Mesothelial cell of epicardium (in vitro differentiated cells): ENCODE data around the gene TFPT. TPM values are rescaled to one million over a fixed set of nuclear protein-coding genes. Genes with fewer than 3 reads are reported as not detected.

ENCODE experiments used
- DNase-seq, 2 experiments: peaks; one replicate each; pipeline ENCODE4 v3.0.0; 2021; ENCODE audit warnings: low spot score in 2 of 2; ENCODE audit not compliant: unreplicated experiment in 2 of 2
- H3K27ac Mint-ChIP-seq: 2 replicates; pipeline ENCODE4 v1.8.0; 2021; ENCODE audit warnings: mixed read lengths
- H3K27me3 Mint-ChIP-seq: 2 replicates; pipeline ENCODE4 v1.8.0; 2021; ENCODE audit warnings: low read depth, mixed read lengths
- H3K36me3 Mint-ChIP-seq: 2 replicates; pipeline ENCODE4 v1.8.0; 2021; ENCODE audit warnings: mixed read lengths
- H3K4me1 Mint-ChIP-seq: 2 replicates; pipeline ENCODE4 v1.8.0; 2021; ENCODE audit warnings: mixed read lengths
- H3K4me3 Mint-ChIP-seq: 2 replicates; pipeline ENCODE4 v1.8.0; 2021; ENCODE audit warnings: mild to moderate bottlenecking, moderate library complexity, mixed read lengths
- H3K9me3 Mint-ChIP-seq: 2 replicates; pipeline ENCODE4 v1.8.0; 2021; ENCODE audit warnings: mixed read lengths
- CTCF ChIP-seq: fragments of 200-600 bp; sonication (generic); IDR thresholded peaks from one replicate; pipeline ENCODE4 v1.5.0; 2021; ENCODE audit warnings: antibody characterized with exemption; ENCODE audit not compliant: unreplicated experiment
- total RNA-seq: library from RNA; stranded (reverse); gene quantifications from 3 replicates; pipeline ENCODE4 v1.2.1, GENCODE V29; 2021

TFPT gene
- total RNA-seq = 19.2 to 20.7 TPM (median 20.1 TPM) in 3 replicates

GRCh38 chr19:54115109-54116063, at the start of gene TFPT, which contains the start of gene PRPF31:
TFPT (minus strand) TSS chr19:54115657; CDS start chr19:54115269, 388 bp downstream.
PRPF31 (plus strand) TSS chr19:54115754; CDS start chr19:54118279, 2,525 bp downstream.
- TF ChIP-seq CTCF = peak; percentile 19
- Mint-ChIP-seq H3K9me3 (no peaks in the 10 kb centered on the region), H3K4me1 (peaks cover 25% of the 10 kb centered on the region), H3K27me3 (peaks cover 2% of the 10 kb centered on the region), H3K36me3 (peaks cover 10% of the 10 kb centered on the region), H3K27ac (peak within 1 kb of the TSS; percentile 98), H3K4me3 (peak within 1 kb of the TSS; percentile 91)
- peak; percentile 94 to 96 for DNase-seq

- no peak overlapping the region for H3K27ac Mint-ChIP-seq
- H3K27me3 Mint-ChIP-seq = peaks cover 9% of the 10 kb centered on the region
- peaks cover 21% of the 10 kb centered on the region for H3K4me1 Mint-ChIP-seq
- H3K36me3 Mint-ChIP-seq = peaks cover 2% of the 10 kb centered on the region
- H3K9me3 Mint-ChIP-seq = no peaks in the 10 kb centered on the region
- TF ChIP-seq CTCF = no peak
- no peak overlapping the region for H3K4me3 Mint-ChIP-seq
- no peak for DNase-seq
Observed at GRCh38 chr19:54165222-54165621, 49.8 kb upstream of the TFPT start.

GRCh38 chr19:54164369-54165068, 49.1 kb upstream of the TFPT start:
- DNase-seq = peak in 1 of 2 experiments; percentile 52
- Mint-ChIP-seq H3K27me3 (peaks cover 9% of the 10 kb centered on the region), H3K36me3 (peaks cover 2% of the 10 kb centered on the region), H3K4me1 (peaks cover 27% of the 10 kb centered on the region), H3K9me3 (no peaks in the 10 kb centered on the region), H3K27ac (no peak overlapping the region), H3K4me3 (peak overlapping the region; percentile 22)
- TF ChIP-seq CTCF = no peak

GRCh38 chr19:54162884-54163283, 47.4 kb upstream of the TFPT start:
- no peak for TF ChIP-seq CTCF
- H3K36me3 Mint-ChIP-seq = peaks cover 2% of the 10 kb centered on the region

GRCh38 chr19:54162241-54162805, 46.9 kb upstream of the TFPT start:
- Mint-ChIP-seq H3K27ac (peak overlapping the region; percentile 82), H3K4me1 (peaks cover 37% of the 10 kb centered on the region), H3K27me3 (peaks cover 9% of the 10 kb centered on the region), H3K36me3 (peaks cover 2% of the 10 kb centered on the region), H3K9me3 (no peaks in the 10 kb centered on the region), H3K4me3 (peak overlapping the region; percentile 76)
- TF ChIP-seq CTCF = no peak
- peak; percentile 65 to 72 for DNase-seq

More at GRCh38 chr19:54162884-54163283, 47.4 kb upstream of the TFPT start:
- DNase-seq = no peak
- H3K27me3 Mint-ChIP-seq = peaks cover 9% of the 10 kb centered on the region
- no peaks in the 10 kb centered on the region for H3K9me3 Mint-ChIP-seq
- no peak overlapping the region for H3K4me3 Mint-ChIP-seq
- H3K4me1 Mint-ChIP-seq = peaks cover 37% of the 10 kb centered on the region
- no peak overlapping the region for H3K27ac Mint-ChIP-seq
